ENCODE results near the gene NRXN2. TPM values are rescaled to one million over a fixed set of nuclear protein-coding genes. Genes with fewer than 3 reads are reported as not detected.

The NRXN2 gene
- total RNA-seq, 2 experiments from 2014 or later: 0.07 to 0.22 TPM

DNA sequence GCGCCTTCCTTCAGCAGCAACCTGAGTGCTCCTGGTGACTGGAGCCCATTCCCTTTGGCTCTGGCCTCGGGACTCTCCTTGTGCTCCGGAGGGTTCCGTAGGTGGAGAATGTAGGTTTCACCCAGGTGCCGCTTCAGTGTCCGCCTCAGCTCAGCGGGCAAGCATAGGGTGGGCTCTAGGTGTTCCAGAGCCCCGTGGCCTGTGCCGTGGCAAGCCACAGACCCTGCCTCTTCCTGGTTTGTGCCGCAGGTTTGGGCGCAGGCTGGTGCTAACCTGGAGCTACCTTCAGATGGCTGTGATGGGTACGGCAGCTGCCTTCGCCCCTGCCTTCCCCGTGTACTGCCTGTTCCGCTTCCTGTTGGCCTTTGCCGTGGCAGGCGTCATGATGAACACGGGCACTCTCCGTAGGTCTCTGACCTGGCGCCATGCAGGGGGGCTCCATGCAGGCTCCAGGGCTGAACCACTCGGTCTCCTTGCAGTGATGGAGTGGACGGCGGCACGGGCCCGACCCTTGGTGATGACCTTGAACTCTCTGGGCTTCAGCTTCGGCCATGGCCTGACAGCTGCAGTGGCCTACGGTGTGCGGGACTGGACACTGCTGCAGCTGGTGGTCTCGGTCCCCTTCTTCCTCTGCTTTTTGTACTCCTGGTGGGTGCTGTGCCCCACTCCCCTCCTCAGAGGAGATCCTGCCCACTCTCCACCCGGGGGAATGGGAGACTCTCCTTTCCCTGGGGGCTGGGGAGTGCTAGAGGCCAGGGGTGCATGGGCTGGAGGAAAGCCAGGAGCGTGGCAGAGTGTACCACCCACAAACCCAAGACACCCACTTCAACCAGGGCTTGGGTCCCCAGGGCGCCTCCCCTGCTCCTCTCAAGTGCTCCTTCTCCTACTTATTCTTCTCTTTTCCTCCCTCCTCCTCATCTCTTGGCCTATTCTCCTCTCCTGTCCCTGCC lies 129.6 kb downstream of the NRXN2 start:
- Mint-ChIP-seq H3K4me3 (no peak overlapping the region), H3K36me3 (ENCODE audit: low read depth) (no peaks in the 10 kb centered on the region), H3K27me3 (peaks cover 2% of the 10 kb centered on the region), H3K4me1 (ENCODE audit: low read depth) (no peaks in the 10 kb centered on the region), H3K9me3 (peaks cover 5% of the 10 kb centered on the region), H3K27ac (no peak overlapping the region)
- ChIA-PET CTCF (no interaction called here), POLR2A (no interaction called here)
- intact Hi-C loops (cut with micrococcal nuclease): no loop called here
- no peak for DNase-seq
- ATAC-seq: no peak
- TF ChIP-seq, protein P1, sequence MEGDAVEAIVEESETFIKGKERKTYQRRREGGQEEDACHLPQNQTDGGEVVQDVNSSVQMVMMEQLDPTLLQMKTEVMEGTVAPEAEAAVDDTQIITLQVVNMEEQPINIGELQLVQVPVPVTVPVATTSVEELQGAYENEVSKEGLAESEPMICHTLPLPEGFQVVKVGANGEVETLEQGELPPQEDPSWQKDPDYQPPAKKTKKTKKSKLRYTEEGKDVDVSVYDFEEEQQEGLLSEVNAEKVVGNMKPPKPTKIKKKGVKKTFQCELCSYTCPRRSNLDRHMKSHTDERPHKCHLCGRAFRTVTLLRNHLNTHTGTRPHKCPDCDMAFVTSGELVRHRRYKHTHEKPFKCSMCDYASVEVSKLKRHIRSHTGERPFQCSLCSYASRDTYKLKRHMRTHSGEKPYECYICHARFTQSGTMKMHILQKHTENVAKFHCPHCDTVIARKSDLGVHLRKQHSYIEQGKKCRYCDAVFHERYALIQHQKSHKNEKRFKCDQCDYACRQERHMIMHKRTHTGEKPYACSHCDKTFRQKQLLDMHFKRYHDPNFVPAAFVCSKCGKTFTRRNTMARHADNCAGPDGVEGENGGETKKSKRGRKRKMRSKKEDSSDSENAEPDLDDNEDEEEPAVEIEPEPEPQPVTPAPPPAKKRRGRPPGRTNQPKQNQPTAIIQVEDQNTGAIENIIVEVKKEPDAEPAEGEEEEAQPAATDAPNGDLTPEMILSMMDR (IDR thresholded peaks at IDR 0.05): no peak

- POLR2A ChIA-PET: no interaction called here
- no peaks in the 10 kb centered on the region for H3K36me3 Mint-ChIP-seq (ENCODE audit: low read depth)
- no peak for ATAC-seq
- TF ChIP-seq, protein P1 (IDR thresholded peaks at IDR 0.05): no peak
- H3K9me3 Mint-ChIP-seq: peaks cover 12% of the 10 kb centered on the region
- intact Hi-C loops (cut with micrococcal nuclease): no loop called here
- peaks cover 8% of the 10 kb centered on the region for H3K27me3 Mint-ChIP-seq
- H3K27ac Mint-ChIP-seq: no peak overlapping the region
- no peaks in the 10 kb centered on the region for H3K4me1 Mint-ChIP-seq (ENCODE audit: low read depth)
- CTCF ChIA-PET: no interaction called here
- DNase-seq: no peak
- H3K4me3 Mint-ChIP-seq: no peak overlapping the region
Observed at GRCh38 chr11:64592656-64593055, 130.3 kb downstream of the NRXN2 start.

- intact Hi-C loops (cut with micrococcal nuclease): no loop called here
Observed at GRCh38 chr11:64592234-64592615, 130.8 kb downstream of the NRXN2 start.

DNA sequence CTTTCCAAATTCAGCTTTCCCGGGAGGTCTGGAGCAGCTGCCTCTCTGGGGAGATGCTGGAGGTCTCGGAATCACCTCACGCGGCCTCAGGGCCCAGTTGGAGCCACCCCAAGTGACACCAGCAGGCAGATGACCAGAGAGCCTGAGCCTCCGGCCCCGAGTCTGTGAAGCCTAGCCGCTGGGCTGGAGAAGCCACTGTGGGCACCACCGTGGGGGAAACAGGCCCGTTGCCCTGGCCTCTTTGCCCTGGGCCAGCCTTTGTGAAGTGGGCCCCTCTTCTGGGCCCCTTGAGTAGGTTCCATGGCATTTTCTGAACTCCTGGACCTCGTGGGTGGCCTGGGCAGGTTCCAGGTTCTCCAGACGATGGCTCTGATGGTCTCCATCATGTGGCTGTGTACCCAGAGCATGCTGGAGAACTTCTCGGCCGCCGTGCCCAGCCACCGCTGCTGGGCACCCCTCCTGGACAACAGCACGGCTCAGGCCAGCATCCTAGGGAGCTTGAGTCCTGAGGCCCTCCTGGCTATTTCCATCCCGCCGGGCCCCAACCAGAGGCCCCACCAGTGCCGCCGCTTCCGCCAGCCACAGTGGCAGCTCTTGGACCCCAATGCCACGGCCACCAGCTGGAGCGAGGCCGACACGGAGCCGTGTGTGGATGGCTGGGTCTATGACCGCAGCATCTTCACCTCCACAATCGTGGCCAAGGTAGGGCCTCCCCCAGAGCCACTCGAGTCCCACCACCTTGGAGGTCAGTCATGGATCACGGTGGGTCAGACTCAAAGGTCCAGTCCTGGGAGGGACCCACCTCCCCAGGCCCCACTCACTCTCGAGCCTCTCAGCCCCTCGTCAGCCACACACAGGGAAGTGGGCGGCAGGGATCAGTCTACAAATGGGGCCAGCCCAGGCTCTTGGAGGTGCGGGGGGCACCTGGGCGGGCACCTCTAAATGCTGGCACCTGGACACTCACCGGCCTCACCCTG lies 131.5 kb downstream of the NRXN2 start:
- peaks cover 8% of the 10 kb centered on the region for H3K27me3 Mint-ChIP-seq
- ChIA-PET POLR2A (interaction anchor here (0.6 kb wide), 1 partner anchor 237 kb away, joined by 3 read pairs; no protein-coding TSS in a partner anchor), CTCF (no interaction called here)
- intact Hi-C loops (cut with micrococcal nuclease): no loop called here
- DNase-seq (no peak), ATAC-seq (no peak)
- H3K4me1 Mint-ChIP-seq (ENCODE audit: low read depth): no peaks in the 10 kb centered on the region
- no peak overlapping the region for H3K27ac Mint-ChIP-seq
- no peaks in the 10 kb centered on the region for H3K36me3 Mint-ChIP-seq (ENCODE audit: low read depth)
- TF ChIP-seq, protein P1 (IDR thresholded peaks at IDR 0.05): no peak
- peaks cover 12% of the 10 kb centered on the region for H3K9me3 Mint-ChIP-seq
- no peak overlapping the region for H3K4me3 Mint-ChIP-seq

More at GRCh38 chr11:64592234-64592615, 130.8 kb downstream of the NRXN2 start:
- Mint-ChIP-seq H3K27ac (no peak overlapping the region), H3K36me3 (ENCODE audit: low read depth) (no peaks in the 10 kb centered on the region), H3K4me1 (ENCODE audit: low read depth) (no peaks in the 10 kb centered on the region), H3K27me3 (peaks cover 8% of the 10 kb centered on the region), H3K4me3 (no peak overlapping the region), H3K9me3 (peaks cover 12% of the 10 kb centered on the region)
- CTCF ChIA-PET: no interaction called here
- no peak for ATAC-seq
- DNase-seq: no peak
- POLR2A ChIA-PET: interaction anchor here (0.6 kb wide), 1 partner anchor 238 kb away, joined by 3 read pairs; no protein-coding TSS in a partner anchor
- TF ChIP-seq, protein P1 (IDR thresholded peaks at IDR 0.05): no peak
